Endothelial cell of umbilical vein (primary cell): Measurements from ENCODE around the gene FAM204A.

Source experiments
- EZH2 ChIP-seq: IDR thresholded peaks from 2 replicates; pipeline ENCODE4 v1.6.1; 2012; ENCODE audit warnings: borderline replicate concordance, low read depth, mild to moderate bottlenecking, moderate library complexity, low read length, inconsistent platforms; ENCODE audit not compliant: severe bottlenecking
- GATA2 ChIP-seq: IDR thresholded peaks from 2 replicates; pipeline ENCODE4 v1.7.0; 2011; ENCODE audit warnings: low read depth, mild to moderate bottlenecking, moderate library complexity, mixed read lengths, low read length; ENCODE audit not compliant: insufficient read length, insufficient read depth
- JUN ChIP-seq: IDR thresholded peaks from 2 replicates; pipeline ENCODE4 v1.6.1; 2011; ENCODE audit warnings: borderline replicate concordance, low read depth; ENCODE audit not compliant: insufficient read length, insufficient read depth
- MYC ChIP-seq: IDR thresholded peaks from one replicate; pipeline ENCODE4 v1.6.1; 2011; ENCODE audit warnings: mild to moderate bottlenecking, low read depth, low read length
- POLR2AphosphoS5 ChIP-seq: IDR thresholded peaks from 2 replicates; pipeline ENCODE4 v1.6.1; 2012; ENCODE audit warnings: low read depth, mild to moderate bottlenecking, control low read depth, low read length, moderate library complexity; ENCODE audit not compliant: insufficient read depth
- TF ChIP-seq, protein P1 (sequence below), 2 donors: IDR thresholded peaks; 1 replicate in 1 of 2; 2 replicates in 1 of 2; pipeline ENCODE4 v1.5.1; 2011; ENCODE audit warnings: low read length in 2 of 2, mild to moderate bottlenecking in 2 of 2, moderate library complexity in 2 of 2, control low read depth in 1 of 2, inconsistent platforms in 1 of 2, low read depth in 1 of 2; ENCODE audit not compliant: insufficient read depth in 1 of 2; ENCODE audit errors: extremely low read depth in 1 of 2
- TF ChIP-seq, protein P2 (sequence below): IDR thresholded peaks from 2 replicates; pipeline ENCODE4 v1.6.1; 2011; ENCODE audit not compliant: insufficient read depth, insufficient read length

DNA sequence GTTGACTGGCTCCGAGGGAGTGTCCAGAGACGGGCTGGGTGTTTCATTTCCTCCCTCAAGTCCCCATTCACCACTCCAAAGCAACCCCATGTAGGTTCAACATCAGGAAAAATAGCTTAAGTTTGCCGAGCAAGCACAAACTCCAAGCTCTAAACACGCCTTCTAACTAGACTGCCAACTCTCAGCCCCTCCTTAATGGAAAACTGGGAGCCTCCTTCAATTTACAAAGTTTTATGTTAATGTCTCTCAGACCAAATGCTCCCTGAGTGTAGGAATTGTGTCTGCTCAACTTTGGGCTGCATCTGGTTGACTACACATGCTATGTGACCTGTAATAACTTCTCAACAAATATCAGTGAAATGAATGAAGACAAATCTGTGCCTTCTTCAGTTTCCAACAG lies 87.5 kb downstream of the FAM204A start:
- TF ChIP-seq, protein P1, sequence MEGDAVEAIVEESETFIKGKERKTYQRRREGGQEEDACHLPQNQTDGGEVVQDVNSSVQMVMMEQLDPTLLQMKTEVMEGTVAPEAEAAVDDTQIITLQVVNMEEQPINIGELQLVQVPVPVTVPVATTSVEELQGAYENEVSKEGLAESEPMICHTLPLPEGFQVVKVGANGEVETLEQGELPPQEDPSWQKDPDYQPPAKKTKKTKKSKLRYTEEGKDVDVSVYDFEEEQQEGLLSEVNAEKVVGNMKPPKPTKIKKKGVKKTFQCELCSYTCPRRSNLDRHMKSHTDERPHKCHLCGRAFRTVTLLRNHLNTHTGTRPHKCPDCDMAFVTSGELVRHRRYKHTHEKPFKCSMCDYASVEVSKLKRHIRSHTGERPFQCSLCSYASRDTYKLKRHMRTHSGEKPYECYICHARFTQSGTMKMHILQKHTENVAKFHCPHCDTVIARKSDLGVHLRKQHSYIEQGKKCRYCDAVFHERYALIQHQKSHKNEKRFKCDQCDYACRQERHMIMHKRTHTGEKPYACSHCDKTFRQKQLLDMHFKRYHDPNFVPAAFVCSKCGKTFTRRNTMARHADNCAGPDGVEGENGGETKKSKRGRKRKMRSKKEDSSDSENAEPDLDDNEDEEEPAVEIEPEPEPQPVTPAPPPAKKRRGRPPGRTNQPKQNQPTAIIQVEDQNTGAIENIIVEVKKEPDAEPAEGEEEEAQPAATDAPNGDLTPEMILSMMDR (IDR thresholded peaks at IDR 0.05; ENCODE audit: extremely low read depth in 1 of 2, insufficient read depth in 1 of 2, low read depth in 1 of 2, low read length in 2 of 2): no peak
- TF ChIP-seq MYC: no peak
- TF ChIP-seq GATA2: no peak
- TF ChIP-seq, protein P2, sequence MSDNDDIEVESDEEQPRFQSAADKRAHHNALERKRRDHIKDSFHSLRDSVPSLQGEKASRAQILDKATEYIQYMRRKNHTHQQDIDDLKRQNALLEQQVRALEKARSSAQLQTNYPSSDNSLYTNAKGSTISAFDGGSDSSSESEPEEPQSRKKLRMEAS: no peak
- TF ChIP-seq POLR2AphosphoS5: no peak
- TF ChIP-seq EZH2: no peak
- TF ChIP-seq JUN: no peak
